ENCODE measurements around the gene FBXO3.
A peak's percentile ranks its signal among the peaks of the same experiment; 100 is the strongest.

FBXO3 gene

GRCh38 chr11:33808228-33808828, 34.0 kb upstream of the FBXO3 start:
- Histone ChIP-seq H3K4me3 (ENCODE audit: low read length, poor library complexity, severe bottlenecking) (no peak overlapping the region), H3F3A (ENCODE audit: low read depth) (no peaks in the 10 kb centered on the region), H3K27me3 (ENCODE audit: insufficient read depth, low read length, poor library complexity, severe bottlenecking) (no peaks in the 10 kb centered on the region), H3K4me2 (ENCODE audit: low read depth, low read length, poor library complexity, severe bottlenecking) (no peak overlapping the region), H2AFZ (ENCODE audit: low read length) (peak overlapping the region; percentile 7), H3K9me3 (ENCODE audit: insufficient read depth, low read depth, low read length) (no peaks in the 10 kb centered on the region), H3K79me2 (ENCODE audit: insufficient read depth, low read length) (no peaks in the 10 kb centered on the region), H3K4me1 (ENCODE audit: insufficient read depth, low read length, poor library complexity, severe bottlenecking) (no peaks in the 10 kb centered on the region), H4K20me1 (ENCODE audit: insufficient read depth, low read length, poor library complexity, severe bottlenecking) (no peaks in the 10 kb centered on the region), H3K36me3 (ENCODE audit: insufficient read depth, low read length) (no peaks in the 10 kb centered on the region), H3K9ac (ENCODE audit: low read depth, low read length, poor library complexity, severe bottlenecking) (no peak overlapping the region), H3K9me2 (replicated peaks; ENCODE audit: low read depth, low read length) (no peaks in the 10 kb centered on the region)
- TF ChIP-seq EZH2phosphoT487 (IDR thresholded peaks at IDR 0.05; ENCODE audit: borderline replicate concordance) (no peak), CTCF (conservative IDR thresholded peaks at IDR 0.05; ENCODE audit: low read length) (peak; percentile 93)

- H3K9ac ChIP-seq (ENCODE audit: low read depth, low read length, poor library complexity, severe bottlenecking) = no peak overlapping the region
- no peaks in the 10 kb centered on the region for H3K9me3 ChIP-seq (ENCODE audit: insufficient read depth, low read depth, low read length)
- no peak overlapping the region for H3K4me2 ChIP-seq (ENCODE audit: low read depth, low read length, poor library complexity, severe bottlenecking)
- no peak for TF ChIP-seq EZH2phosphoT487 (IDR thresholded peaks at IDR 0.05; ENCODE audit: borderline replicate concordance)
- TF ChIP-seq CTCF (conservative IDR thresholded peaks at IDR 0.05; ENCODE audit: low read length) = no peak
- no peaks in the 10 kb centered on the region for H4K20me1 ChIP-seq (ENCODE audit: insufficient read depth, low read length, poor library complexity, severe bottlenecking)
- no peaks in the 10 kb centered on the region for H3F3A ChIP-seq (ENCODE audit: low read depth)
- no peaks in the 10 kb centered on the region for H3K36me3 ChIP-seq (ENCODE audit: insufficient read depth, low read length)
- no peak overlapping the region for H2AFZ ChIP-seq (ENCODE audit: low read length)
- H3K79me2 ChIP-seq (ENCODE audit: insufficient read depth, low read length) = no peaks in the 10 kb centered on the region
- H3K27me3 ChIP-seq (ENCODE audit: insufficient read depth, low read length, poor library complexity, severe bottlenecking) = no peaks in the 10 kb centered on the region
- no peaks in the 10 kb centered on the region for H3K9me2 ChIP-seq (replicated peaks; ENCODE audit: low read depth, low read length)
- H3K4me3 ChIP-seq (ENCODE audit: low read length, poor library complexity, severe bottlenecking) = no peak overlapping the region
- no peaks in the 10 kb centered on the region for H3K4me1 ChIP-seq (ENCODE audit: insufficient read depth, low read length, poor library complexity, severe bottlenecking)
Measured at GRCh38 chr11:33804471-33804870, 30.2 kb upstream of the FBXO3 start.

- H2AFZ ChIP-seq (ENCODE audit: low read length) = no peak overlapping the region
- no peaks in the 10 kb centered on the region for H3K4me1 ChIP-seq (ENCODE audit: insufficient read depth, low read length, poor library complexity, severe bottlenecking)
- H3K9me3 ChIP-seq (ENCODE audit: insufficient read depth, low read depth, low read length) = no peaks in the 10 kb centered on the region
- TF ChIP-seq EZH2phosphoT487 (IDR thresholded peaks at IDR 0.05; ENCODE audit: borderline replicate concordance) (no peak), CTCF (conservative IDR thresholded peaks at IDR 0.05; ENCODE audit: low read length) (no peak)
- H3K4me3 ChIP-seq (ENCODE audit: low read length, poor library complexity, severe bottlenecking) = no peak overlapping the region
- H3K9me2 ChIP-seq (replicated peaks; ENCODE audit: low read depth, low read length) = no peaks in the 10 kb centered on the region
- no peaks in the 10 kb centered on the region for H3K36me3 ChIP-seq (ENCODE audit: insufficient read depth, low read length)
- no peaks in the 10 kb centered on the region for H3F3A ChIP-seq (ENCODE audit: low read depth)
- H3K27me3 ChIP-seq (ENCODE audit: insufficient read depth, low read length, poor library complexity, severe bottlenecking) = no peaks in the 10 kb centered on the region
- no peaks in the 10 kb centered on the region for H3K79me2 ChIP-seq (ENCODE audit: insufficient read depth, low read length)
- no peaks in the 10 kb centered on the region for H4K20me1 ChIP-seq (ENCODE audit: insufficient read depth, low read length, poor library complexity, severe bottlenecking)
- H3K9ac ChIP-seq (ENCODE audit: low read depth, low read length, poor library complexity, severe bottlenecking) = no peak overlapping the region
- no peak overlapping the region for H3K4me2 ChIP-seq (ENCODE audit: low read depth, low read length, poor library complexity, severe bottlenecking)
Measured at GRCh38 chr11:33802194-33802950, 28.1 kb upstream of the FBXO3 start.
